GM23248 (cell line): ENCODE measurements around the gene IL17C. TPM values are rescaled to one million over a fixed set of nuclear protein-coding genes. Genes with fewer than 3 reads are reported as not detected.

ENCODE experiments used
- DNase-seq: peaks from one replicate; pipeline ENCODE4 v3.0.0-alpha.2; 2015
- H2AFZ ChIP-seq: fragments of 200-600 bp; sonication (generic); 2 replicates; pipeline ENCODE4 v1.6.1; 2016; ENCODE audit warnings: antibody characterized with exemption
- H3F3A ChIP-seq: fragments of 200-600 bp; sonication (generic); 2 replicates; pipeline ENCODE4 v1.6.1; 2016; ENCODE audit warnings: mild to moderate bottlenecking, antibody characterized with exemption, mixed run types; ENCODE audit not compliant: insufficient read depth
- H3K27ac ChIP-seq: fragments of 200-600 bp; sonication (generic); 2 replicates; pipeline ENCODE4 v1.5.1; 2016; ENCODE audit warnings: mild to moderate bottlenecking
- H3K27me3 ChIP-seq: fragments of 200-600 bp; sonication (generic); replicated peaks from 2 replicates; pipeline ENCODE4 v1.6.1; 2016; ENCODE audit warnings: mild to moderate bottlenecking; ENCODE audit not compliant: insufficient read depth
- H3K36me3 ChIP-seq: fragments of 200-600 bp; sonication (generic); 2 replicates; pipeline ENCODE4 v1.6.1; 2016; ENCODE audit warnings: low read depth, mild to moderate bottlenecking
- H3K4me1 ChIP-seq: fragments of 200-600 bp; sonication (generic); 2 replicates; pipeline ENCODE4 v1.6.1; 2016; ENCODE audit warnings: mild to moderate bottlenecking; ENCODE audit not compliant: insufficient read depth
- H3K4me2 ChIP-seq: fragments of 200-600 bp; sonication (generic); one replicate; pipeline ENCODE4 v1.6.1; 2016; ENCODE audit warnings: mild to moderate bottlenecking; ENCODE audit not compliant: unreplicated experiment
- H3K4me3 ChIP-seq: fragments of 200-600 bp; sonication (generic); 2 replicates; pipeline ENCODE4 v1.5.1; 2016; ENCODE audit warnings: mild to moderate bottlenecking
- H3K79me2 ChIP-seq: fragments of 200-600 bp; sonication (generic); 2 replicates; pipeline ENCODE4 v1.6.1; 2016; ENCODE audit warnings: mild to moderate bottlenecking; ENCODE audit not compliant: insufficient read depth
- H3K9ac ChIP-seq: fragments of 200-600 bp; sonication (generic); 2 replicates; pipeline ENCODE4 v1.6.1; 2016; ENCODE audit warnings: mild to moderate bottlenecking
- H3K9me2 ChIP-seq: fragments of 200-600 bp; sonication (generic); 2 replicates; pipeline ENCODE4 v1.6.1; 2016; ENCODE audit warnings: mixed run types, mild to moderate bottlenecking, moderate library complexity; ENCODE audit not compliant: insufficient read depth
- H3K9me3 ChIP-seq: fragments of 200-600 bp; sonication (generic); one replicate; pipeline ENCODE4 v1.6.1; 2017; ENCODE audit warnings: low read depth
- H4K20me1 ChIP-seq: fragments of 200-600 bp; sonication (generic); 2 replicates; pipeline ENCODE4 v1.6.0; 2016; ENCODE audit not compliant: insufficient read depth
- EZH2 ChIP-seq: fragments of 200-600 bp; sonication (generic); IDR thresholded peaks from 2 replicates; pipeline ENCODE4 v1.6.1; 2018; ENCODE audit warnings: antibody characterized with exemption, mild to moderate bottlenecking; ENCODE audit not compliant: insufficient read depth, poor library complexity, severe bottlenecking
- EZH2phosphoT487 ChIP-seq: fragments of 200-600 bp; sonication (generic); IDR thresholded peaks from 2 replicates; pipeline ENCODE4 v1.6.1; 2018; ENCODE audit warnings: antibody characterized with exemption, moderate library complexity, mild to moderate bottlenecking, low read depth; ENCODE audit not compliant: insufficient read depth
- WGBS, 2 experiments: methylation state at CpG; one replicate each; pipeline ENCODE4 v1.1.6; 2015 to 2017; ENCODE audit warnings: low lambda C conversion rate in 2 of 2, low coverage in 1 of 2; ENCODE audit errors: missing lambda C conversion rate in 2 of 2; 5-methylcytosine and 5-hydroxymethylcytosine counted together
- in situ Hi-C: fragments of 300-500 bp; cut with MboI; formaldehyde crosslinking; loops from 2 replicates; pipeline ENCODE4 v1.15.0; 2020
- polyA plus RNA-seq: library from polyadenylated mRNA; unstranded; fragments of >200 nt; fragmentation: Nextera tagmentation; extraction: Ambion mirVana; gene quantifications from 2 replicates; pipeline ENCODE4 v1.2.1, GENCODE V29; 2016
- total RNA-seq: library from RNA; depleted of rRNA; stranded (reverse); fragments of >200 nt; shearing (Covaris generic); gene quantifications from 2 replicates; pipeline ENCODE4 v1.2.3, GENCODE V29; 2014; rRNA removed

IL17C gene
- total and polyA plus RNA-seq, 2 experiments from 2014 or later, result not detected

GRCh38 chr16:88688013-88688778 lies 49.8 kb downstream of the IL17C start:
- H3K9me2 ChIP-seq, result no peaks in the 10 kb centered on the region
- 27 to 34% methylated on average over 17 to 28 of the region's 28 CpGs for WGBS, 2 experiments

More at GRCh38 chr16:88688013-88688778, 49.8 kb downstream of the IL17C start:
- H2AFZ ChIP-seq, result no peak overlapping the region
- H3K4me2 ChIP-seq, result no peak overlapping the region
- H3K4me1 ChIP-seq, result no peaks in the 10 kb centered on the region
- no peaks in the 10 kb centered on the region for H3K9me3 ChIP-seq
- no peaks in the 10 kb centered on the region for H4K20me1 ChIP-seq
- in situ Hi-C loops, result no loop called here
- peaks cover 18% of the 10 kb centered on the region for H3K27me3 ChIP-seq
- no peak overlapping the region for H3K27ac ChIP-seq
- no peaks in the 10 kb centered on the region for H3K79me2 ChIP-seq
- H3K9ac ChIP-seq, result no peak overlapping the region
- DNase-seq, result no peak
- H3K4me3 ChIP-seq, result no peak overlapping the region
- H3K36me3 ChIP-seq, result no peaks in the 10 kb centered on the region
- no peaks in the 10 kb centered on the region for H3F3A ChIP-seq
- TF ChIP-seq EZH2phosphoT487, result no peak
- TF ChIP-seq EZH2, result no peak

Other genes starting within 250 kb of the IL17C start
- 0.25 and 2.4 TPM in 2 replicates for gene ZFPM1, start 185.3 kb upstream of the IL17C start, total RNA-seq
- 0.06 and 0.14 TPM in 2 replicates for gene ZFPM1, start 185.3 kb upstream of the IL17C start, polyA plus RNA-seq
- 8.9 and 9.7 TPM in 2 replicates for gene ZC3H18, start 68.2 kb upstream of the IL17C start, total RNA-seq
- 23.1 and 24.9 TPM in 2 replicates for gene ZC3H18, start 68.2 kb upstream of the IL17C start, polyA plus RNA-seq
- gene CYBA, start 12.5 kb downstream of the IL17C start, total RNA-seq, result 332 and 338 TPM in 2 replicates
- 270 and 283 TPM in 2 replicates for gene CYBA, start 12.5 kb downstream of the IL17C start, polyA plus RNA-seq
- 25.0 and 29.1 TPM in 2 replicates for gene MVD, start 24.5 kb downstream of the IL17C start, total RNA-seq
- 27.4 and 28.6 TPM in 2 replicates for gene MVD, start 24.5 kb downstream of the IL17C start, polyA plus RNA-seq
- not detected in 2 replicates for gene SNAI3, start 47.9 kb downstream of the IL17C start, total RNA-seq
- gene SNAI3, start 47.9 kb downstream of the IL17C start, polyA plus RNA-seq, result 0.35 and 0.71 TPM in 2 replicates
- 13.7 and 14.6 TPM in 2 replicates for gene RNF166, start 67.8 kb downstream of the IL17C start, total RNA-seq
- 8.2 and 8.9 TPM in 2 replicates for gene RNF166, start 67.8 kb downstream of the IL17C start, polyA plus RNA-seq
- gene CTU2, start 67.9 kb downstream of the IL17C start, total RNA-seq, result 20.4 and 22.3 TPM in 2 replicates
- 16.1 and 17.1 TPM in 2 replicates for gene CTU2, start 67.9 kb downstream of the IL17C start, polyA plus RNA-seq
- gene PIEZO1, start 146.6 kb downstream of the IL17C start, total RNA-seq, result 223 and 294 TPM in 2 replicates
- gene PIEZO1, start 146.6 kb downstream of the IL17C start, polyA plus RNA-seq, result 89.7 and 95.3 TPM in 2 replicates
- gene CDT1, start 165.2 kb downstream of the IL17C start, total RNA-seq, result 11.3 and 14.2 TPM in 2 replicates
- 5.4 and 5.9 TPM in 2 replicates for gene CDT1, start 165.2 kb downstream of the IL17C start, polyA plus RNA-seq
- 105 and 150 TPM in 2 replicates for gene APRT, start 173.4 kb downstream of the IL17C start, total RNA-seq
- 224 and 226 TPM in 2 replicates for gene APRT, start 173.4 kb downstream of the IL17C start, polyA plus RNA-seq
- 21.5 and 24.0 TPM in 2 replicates for gene GALNS, start 218.4 kb downstream of the IL17C start, total RNA-seq
- 38.8 and 39.0 TPM in 2 replicates for gene GALNS, start 218.4 kb downstream of the IL17C start, polyA plus RNA-seq
- gene TRAPPC2L, start 218.6 kb downstream of the IL17C start, total RNA-seq, result 18.7 and 20.4 TPM in 2 replicates
- 83.2 and 90.9 TPM in 2 replicates for gene TRAPPC2L, start 218.6 kb downstream of the IL17C start, polyA plus RNA-seq
- gene PABPN1L, start 228.1 kb downstream of the IL17C start, total RNA-seq, result not detected in 2 replicates
- not detected in 2 replicates for gene PABPN1L, start 228.1 kb downstream of the IL17C start, polyA plus RNA-seq